Thoracic aorta (tissue), 2 donors: ENCODE results near the gene FAM110A. TPM values are rescaled to one million over a fixed set of nuclear protein-coding genes. Genes with fewer than 3 reads are reported as not detected.

Source experiments
- ATAC-seq: fragments of 150-250 bp; one replicate; pipeline ENCODE4 v1.8.0; 2017; ENCODE audit warnings: low read depth; ENCODE audit not compliant: insufficient number of reproducible peaks, low FRiP score
- DNase-seq: peaks from one replicate; pipeline ENCODE4 v3.0.0-alpha.2; 2020; ENCODE audit warnings: low spot score
- H3K27ac ChIP-seq, 2 donors: fragments of 200-600 bp; sonication (generic); 1 replicate in 1 of 2; 2 replicates in 1 of 2; pipeline ENCODE4 v1.5.1; 2016; ENCODE audit warnings: mild to moderate bottlenecking in 2 of 2, moderate library complexity in 2 of 2
- H3K27me3 ChIP-seq: fragments of 200-600 bp; sonication (generic); replicated peaks from 2 replicates; pipeline ENCODE4 v1.6.0; 2016; ENCODE audit warnings: mild to moderate bottlenecking; ENCODE audit not compliant: insufficient read depth
- H3K36me3 ChIP-seq: fragments of 200-600 bp; sonication (generic); one replicate; pipeline ENCODE4 v1.5.1; 2016
- H3K4me1 ChIP-seq, 2 donors: fragments of 200-600 bp; sonication (generic); 1 replicate in 1 of 2; 2 replicates in 1 of 2; pipeline versions ENCODE4 v1.5.1 to v1.6.0; 2016; ENCODE audit warnings: low read depth in 2 of 2, mild to moderate bottlenecking in 1 of 2; ENCODE audit not compliant: control insufficient read depth in 1 of 2
- H3K4me3 ChIP-seq: fragments of 200-600 bp; sonication (generic); 2 replicates; pipeline ENCODE4 v1.5.1; 2016; ENCODE audit warnings: mild to moderate bottlenecking
- H3K9me3 ChIP-seq: fragments of 200-600 bp; sonication (generic); 2 replicates; pipeline ENCODE4 v1.5.1; 2016
- total RNA-seq, 2 donors: library from RNA; depleted of rRNA; stranded (reverse); fragments of >200 nt; gene quantifications; one replicate each; pipeline versions ENCODE4 v1.1.0 to v1.2.3, GENCODE V29; 2016
- TF ChIP-seq, protein P1 (sequence below): fragments of 200-600 bp; sonication (generic); IDR thresholded peaks from one replicate; pipeline ENCODE4 v1.5.1; 2019; ENCODE audit warnings: antibody characterized with exemption

FAM110A gene
- total RNA-seq, 2 donors from 2014 or later, result 0.81 to 3.5 TPM

DNA sequence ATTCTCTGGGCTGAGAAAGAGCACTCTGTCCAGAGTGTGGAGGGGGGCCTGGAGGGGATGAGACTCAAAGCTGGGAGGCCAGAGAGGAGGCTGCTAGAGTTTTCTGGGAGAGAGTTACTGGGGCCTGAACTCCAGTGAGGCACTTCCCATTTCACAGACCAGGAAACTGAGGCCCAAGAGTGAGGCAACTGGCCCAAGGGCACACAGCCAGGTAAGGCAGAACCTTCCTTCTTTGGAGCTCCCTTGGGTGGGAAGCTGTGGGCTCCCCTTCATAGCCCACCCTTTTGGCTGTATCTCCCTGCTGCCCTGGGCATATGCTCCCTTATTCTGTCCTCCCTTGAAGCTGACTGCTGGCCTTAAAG, 48.2 kb downstream of the FAM110A start:
- Histone ChIP-seq H3K4me3 (no peak overlapping the region), H3K27me3 (no peaks in the 10 kb centered on the region), H3K4me1 (peaks cover 0 to 7% of the 10 kb centered on the region in 2 donors), H3K27ac (no peak overlapping the region), H3K36me3 (no peaks in the 10 kb centered on the region), H3K9me3 (no peaks in the 10 kb centered on the region)
- DNase-seq (no peak), ATAC-seq (no peak)
- TF ChIP-seq, protein P1, sequence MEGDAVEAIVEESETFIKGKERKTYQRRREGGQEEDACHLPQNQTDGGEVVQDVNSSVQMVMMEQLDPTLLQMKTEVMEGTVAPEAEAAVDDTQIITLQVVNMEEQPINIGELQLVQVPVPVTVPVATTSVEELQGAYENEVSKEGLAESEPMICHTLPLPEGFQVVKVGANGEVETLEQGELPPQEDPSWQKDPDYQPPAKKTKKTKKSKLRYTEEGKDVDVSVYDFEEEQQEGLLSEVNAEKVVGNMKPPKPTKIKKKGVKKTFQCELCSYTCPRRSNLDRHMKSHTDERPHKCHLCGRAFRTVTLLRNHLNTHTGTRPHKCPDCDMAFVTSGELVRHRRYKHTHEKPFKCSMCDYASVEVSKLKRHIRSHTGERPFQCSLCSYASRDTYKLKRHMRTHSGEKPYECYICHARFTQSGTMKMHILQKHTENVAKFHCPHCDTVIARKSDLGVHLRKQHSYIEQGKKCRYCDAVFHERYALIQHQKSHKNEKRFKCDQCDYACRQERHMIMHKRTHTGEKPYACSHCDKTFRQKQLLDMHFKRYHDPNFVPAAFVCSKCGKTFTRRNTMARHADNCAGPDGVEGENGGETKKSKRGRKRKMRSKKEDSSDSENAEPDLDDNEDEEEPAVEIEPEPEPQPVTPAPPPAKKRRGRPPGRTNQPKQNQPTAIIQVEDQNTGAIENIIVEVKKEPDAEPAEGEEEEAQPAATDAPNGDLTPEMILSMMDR, result no peak

DNA sequence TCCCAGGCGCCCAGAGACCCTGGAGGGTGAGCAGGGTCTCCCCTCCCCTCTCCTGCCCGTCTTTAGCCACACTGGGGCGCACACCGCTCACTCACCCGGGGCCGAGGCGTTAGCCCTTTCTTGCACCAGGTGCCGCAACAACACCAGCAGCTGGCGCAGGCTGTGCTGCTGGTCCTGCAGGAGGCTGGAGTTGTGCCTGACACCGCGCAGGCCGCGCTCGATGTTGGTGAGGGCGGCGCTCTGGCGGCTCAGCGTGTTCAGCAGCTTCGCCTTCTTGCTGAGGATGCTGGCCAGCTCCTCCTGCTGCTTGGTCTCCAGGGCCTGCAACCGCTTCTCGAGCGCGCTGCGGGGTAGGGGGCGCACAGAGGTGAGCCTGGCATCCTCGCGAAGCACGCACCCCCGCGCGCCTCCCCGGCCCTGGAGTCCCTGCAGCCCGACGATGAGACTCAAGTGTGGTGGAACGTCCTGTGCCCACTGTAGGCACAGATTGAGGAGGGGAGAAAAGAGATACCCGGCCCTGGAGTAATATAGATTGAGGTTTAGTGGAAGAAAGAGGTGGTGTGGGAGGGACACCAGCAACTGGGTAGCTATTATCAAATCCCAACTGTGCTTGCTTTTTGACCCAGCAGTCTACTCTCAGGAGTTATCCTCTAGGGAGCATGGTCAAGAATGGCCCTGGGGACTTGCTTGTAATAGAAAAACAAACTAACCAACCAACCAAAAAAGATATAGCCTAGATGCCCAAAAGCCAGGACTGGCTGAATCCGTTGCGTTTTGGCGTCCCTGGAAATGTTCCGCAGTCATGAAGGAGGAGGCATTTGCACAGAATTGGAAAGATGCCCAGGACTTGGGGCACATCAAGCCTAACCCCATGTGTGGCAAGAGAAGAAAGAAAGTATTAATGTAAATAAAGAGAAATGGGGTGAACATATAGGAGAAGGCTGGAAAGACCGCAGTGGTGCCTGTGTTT, 51.8 kb downstream of the FAM110A start:
- no peak for DNase-seq
- Histone ChIP-seq H3K4me1 (peaks cover 0 to 7% of the 10 kb centered on the region in 2 donors), H3K4me3 (no peak overlapping the region), H3K36me3 (no peaks in the 10 kb centered on the region), H3K27me3 (no peaks in the 10 kb centered on the region), H3K27ac (no peak overlapping the region), H3K9me3 (no peaks in the 10 kb centered on the region)
- TF ChIP-seq, protein P1, result no peak
- ATAC-seq, result no peak

DNA sequence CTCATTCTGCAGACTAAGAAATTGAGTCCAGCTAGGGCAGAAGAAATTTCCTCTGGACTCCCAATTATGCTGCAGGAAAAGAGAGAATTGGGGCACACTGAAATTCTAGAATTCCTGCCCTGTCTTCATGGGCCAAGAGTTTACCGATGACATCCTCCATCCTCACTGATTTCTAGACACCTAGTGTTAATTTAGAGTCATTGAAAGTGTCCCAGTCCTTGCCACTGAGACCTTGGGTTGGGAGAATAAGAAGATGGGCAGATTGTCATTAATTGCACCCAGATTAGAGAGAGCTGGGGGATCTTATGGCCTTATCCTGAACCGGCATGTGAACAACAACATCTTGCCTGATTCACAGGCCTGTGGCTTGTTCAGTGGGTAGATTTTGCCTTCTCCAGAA, 53.6 kb downstream of the FAM110A start:
- DNase-seq (no peak), ATAC-seq (no peak)
- Histone ChIP-seq H3K27ac (no peak overlapping the region), H3K4me3 (no peak overlapping the region), H3K4me1 (peaks cover 0 to 7% of the 10 kb centered on the region in 2 donors), H3K9me3 (no peaks in the 10 kb centered on the region), H3K27me3 (no peaks in the 10 kb centered on the region), H3K36me3 (no peaks in the 10 kb centered on the region)
- TF ChIP-seq, protein P1, result no peak

DNA sequence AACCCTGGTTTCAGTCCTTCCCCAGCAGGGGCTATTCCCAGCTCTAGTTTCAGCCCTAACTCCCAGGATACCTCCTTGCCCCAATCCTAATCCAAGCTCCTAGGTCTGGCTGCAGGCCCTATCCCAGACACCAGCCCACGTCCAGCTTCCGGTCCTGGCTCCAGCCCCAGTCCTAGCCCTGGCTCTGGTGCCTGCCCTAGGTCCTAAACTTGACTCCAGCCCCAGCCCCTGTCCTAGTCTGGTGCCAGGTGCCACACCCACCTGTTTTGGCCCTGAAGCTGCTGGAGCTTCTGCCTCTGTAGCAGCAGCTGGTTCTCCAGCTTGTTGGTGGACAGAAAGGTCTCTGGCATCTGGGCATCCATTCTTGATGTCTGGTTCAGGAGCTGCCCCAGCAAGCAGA, 54.5 kb downstream of the FAM110A start:
- DNase-seq (no peak), ATAC-seq (no peak)
- Histone ChIP-seq H3K9me3 (no peaks in the 10 kb centered on the region), H3K4me1 (peaks cover 0 to 7% of the 10 kb centered on the region in 2 donors), H3K27me3 (no peaks in the 10 kb centered on the region), H3K36me3 (no peaks in the 10 kb centered on the region), H3K27ac (no peak overlapping the region), H3K4me3 (no peak overlapping the region)
- TF ChIP-seq, protein P1, result no peak

DNA sequence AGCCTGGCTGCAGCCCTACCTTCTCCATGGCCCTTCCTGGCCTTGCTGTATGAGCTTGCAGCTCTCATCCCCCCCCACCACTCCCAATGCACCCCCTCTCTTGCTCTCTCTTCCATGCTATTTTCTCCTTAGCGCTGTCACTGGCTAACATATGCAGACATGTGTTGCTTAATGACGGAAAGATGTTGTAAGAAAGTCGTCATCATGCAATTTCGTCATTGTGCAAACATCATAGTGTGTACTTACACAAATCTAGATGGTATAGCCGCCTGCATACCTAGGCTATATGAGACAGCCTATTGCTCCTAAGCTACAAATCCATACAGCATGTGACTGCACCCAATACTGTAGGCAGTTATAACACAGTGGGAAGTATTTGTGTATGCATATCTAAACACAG, 55.6 kb downstream of the FAM110A start:
- TF ChIP-seq, protein P1, result no peak
- ATAC-seq (no peak), DNase-seq (no peak)
- Histone ChIP-seq H3K4me3 (no peak overlapping the region), H3K36me3 (no peaks in the 10 kb centered on the region), H3K27me3 (no peaks in the 10 kb centered on the region), H3K4me1 (peaks cover 0 to 7% of the 10 kb centered on the region in 2 donors), H3K27ac (no peak overlapping the region), H3K9me3 (no peaks in the 10 kb centered on the region)
